OCI-M1 (cell line): ENCODE results near the gene FOLR3.
"Not testable (repeated sequence)": the region's sequence is repeated elsewhere in the genome, so short reads cannot be mapped to it uniquely, and the experiment has no call there.

ENCODE experiments used
- DNase-seq: peaks from one replicate; lab custom pipeline; 2025; lab: John Stamatoyannopoulos, UW

The FOLR3 gene

DNA sequence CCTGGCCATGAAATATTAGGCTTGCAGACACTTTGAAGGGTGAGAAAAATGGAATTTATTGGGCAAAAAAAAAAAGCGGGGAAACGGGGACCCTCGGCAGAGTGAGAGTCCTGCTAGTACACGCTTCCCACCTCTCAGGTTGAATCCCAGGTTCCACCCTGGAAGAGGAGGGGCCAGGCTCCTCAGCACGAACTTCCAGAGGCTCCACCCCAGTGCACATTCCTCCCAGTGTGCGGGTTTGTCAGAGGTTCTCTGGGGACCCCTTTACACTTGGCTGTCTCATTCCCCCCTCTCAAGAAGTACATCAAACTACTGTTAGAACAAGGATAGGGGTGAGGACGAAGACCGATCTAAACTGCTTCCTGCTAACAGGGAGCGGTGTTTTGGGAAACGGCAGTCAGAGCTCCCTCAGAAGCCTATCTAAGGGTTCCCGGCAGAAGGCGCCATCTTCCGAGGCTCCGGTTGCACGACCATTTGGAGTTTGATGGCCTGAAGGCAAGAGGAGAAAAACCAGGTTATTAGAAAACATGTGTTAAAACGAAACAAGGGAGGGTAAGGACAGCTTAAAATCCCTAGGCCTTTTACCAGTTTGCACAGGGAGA is 27.5 kb downstream of the FOLR3 start:
- DNase-seq = no peak

DNA sequence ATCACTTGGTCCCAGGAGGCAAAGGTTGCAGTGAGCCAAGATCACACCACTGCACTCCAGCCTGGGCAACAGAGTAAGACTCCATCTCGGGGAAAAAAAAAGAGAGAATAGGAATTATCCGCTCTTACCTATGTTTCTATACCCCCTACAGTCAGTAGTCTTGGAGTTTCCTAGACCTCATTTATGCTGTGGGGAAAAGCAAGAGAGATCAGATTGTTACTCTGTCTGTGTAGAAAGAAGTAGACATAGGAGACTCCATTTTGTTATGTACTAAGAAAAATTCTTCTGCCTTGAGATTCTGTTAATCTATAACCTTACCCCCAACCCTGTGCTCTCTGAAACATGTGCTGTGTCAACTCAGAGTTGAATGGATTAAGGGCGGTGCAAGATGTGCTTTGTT is 28.7 kb downstream of the FOLR3 start:
- DNase-seq = not testable (repeated sequence)

DNA sequence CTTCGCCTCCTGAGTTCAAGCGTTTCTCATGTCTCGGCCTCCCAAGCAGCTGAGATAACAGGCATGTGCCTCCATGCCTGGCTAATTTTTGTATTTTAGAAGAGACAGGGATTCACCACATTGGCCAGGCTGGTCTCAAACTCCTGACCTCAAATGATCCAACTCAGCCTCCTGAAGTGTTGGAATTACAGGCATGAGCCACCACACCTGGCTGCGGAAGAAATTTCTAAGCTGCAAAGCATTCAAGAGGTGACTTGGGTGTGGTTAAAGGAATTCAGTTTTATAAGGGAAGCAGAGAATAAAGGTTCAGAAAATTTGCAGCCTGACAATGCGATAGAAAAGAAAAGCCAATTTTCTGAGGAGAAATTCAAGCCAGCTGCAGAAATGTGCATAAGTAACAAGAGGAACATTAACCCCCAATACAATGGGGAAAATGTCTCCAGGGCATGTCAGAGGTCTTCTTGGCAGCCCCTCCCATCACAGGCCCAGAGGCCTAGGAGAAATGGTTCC is 33.6 kb downstream of the FOLR3 start:
- not testable (repeated sequence) for DNase-seq

DNA sequence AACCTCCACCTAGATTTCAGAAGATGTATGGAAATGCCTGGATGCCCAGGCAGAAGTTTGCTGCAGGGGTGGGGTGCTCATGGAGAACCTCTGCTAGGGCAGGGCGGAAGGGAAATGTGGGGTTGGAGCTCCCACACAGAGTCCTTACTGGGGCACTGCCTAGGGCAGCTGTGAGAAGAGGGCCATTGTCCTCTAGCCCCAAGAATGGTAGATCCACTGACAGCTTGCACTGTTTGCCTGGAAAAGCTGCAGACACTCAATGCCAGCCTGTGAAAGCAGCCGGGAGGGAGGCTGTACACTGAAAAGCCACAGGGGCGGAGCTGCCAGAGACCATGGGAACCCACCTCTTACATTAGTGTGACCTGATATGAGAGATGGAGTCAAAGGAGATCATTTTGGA is 34.2 kb downstream of the FOLR3 start:
- not testable (repeated sequence) for DNase-seq

DNA sequence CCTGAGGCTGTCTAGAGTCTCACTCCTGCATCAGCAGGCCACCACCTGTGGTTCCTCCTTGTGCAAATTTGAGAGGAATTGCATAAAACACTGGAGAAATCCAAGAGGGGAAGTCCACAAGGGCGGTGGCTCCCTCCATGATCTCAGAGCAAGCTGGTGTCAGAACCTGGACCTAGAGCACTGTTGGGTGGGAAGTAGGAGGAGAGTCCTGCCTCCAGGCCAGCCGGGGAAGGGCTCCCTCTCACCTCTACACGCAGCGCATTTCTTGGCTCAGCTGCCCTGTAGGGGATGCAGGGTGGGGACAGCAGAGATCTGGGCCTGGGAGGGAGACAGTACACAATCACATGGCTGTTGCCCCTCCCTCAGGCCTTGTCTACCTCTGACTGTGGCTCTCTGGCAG is 36.5 kb downstream of the FOLR3 start:
- not testable (repeated sequence) for DNase-seq

DNA sequence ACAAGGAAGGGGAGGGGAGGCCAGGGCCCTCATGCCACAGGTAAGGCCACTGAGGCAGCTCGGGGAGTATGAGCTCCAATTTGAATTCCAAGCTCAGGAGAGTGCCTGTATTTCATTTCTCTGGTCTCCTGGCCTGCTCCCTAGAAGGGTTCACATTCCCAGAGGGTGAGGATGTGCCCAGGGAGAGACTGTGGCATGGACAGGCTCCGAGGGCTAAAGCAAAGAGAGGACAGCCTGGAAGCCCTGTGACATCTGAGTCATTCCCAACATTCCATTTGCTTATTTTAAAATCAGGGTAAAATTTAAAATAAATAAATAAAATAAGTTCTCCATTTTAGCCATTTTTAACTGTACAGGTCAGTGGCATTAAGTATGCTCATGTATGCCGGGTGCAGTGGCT is 37.8 kb downstream of the FOLR3 start:
- DNase-seq = no peak

DNA sequence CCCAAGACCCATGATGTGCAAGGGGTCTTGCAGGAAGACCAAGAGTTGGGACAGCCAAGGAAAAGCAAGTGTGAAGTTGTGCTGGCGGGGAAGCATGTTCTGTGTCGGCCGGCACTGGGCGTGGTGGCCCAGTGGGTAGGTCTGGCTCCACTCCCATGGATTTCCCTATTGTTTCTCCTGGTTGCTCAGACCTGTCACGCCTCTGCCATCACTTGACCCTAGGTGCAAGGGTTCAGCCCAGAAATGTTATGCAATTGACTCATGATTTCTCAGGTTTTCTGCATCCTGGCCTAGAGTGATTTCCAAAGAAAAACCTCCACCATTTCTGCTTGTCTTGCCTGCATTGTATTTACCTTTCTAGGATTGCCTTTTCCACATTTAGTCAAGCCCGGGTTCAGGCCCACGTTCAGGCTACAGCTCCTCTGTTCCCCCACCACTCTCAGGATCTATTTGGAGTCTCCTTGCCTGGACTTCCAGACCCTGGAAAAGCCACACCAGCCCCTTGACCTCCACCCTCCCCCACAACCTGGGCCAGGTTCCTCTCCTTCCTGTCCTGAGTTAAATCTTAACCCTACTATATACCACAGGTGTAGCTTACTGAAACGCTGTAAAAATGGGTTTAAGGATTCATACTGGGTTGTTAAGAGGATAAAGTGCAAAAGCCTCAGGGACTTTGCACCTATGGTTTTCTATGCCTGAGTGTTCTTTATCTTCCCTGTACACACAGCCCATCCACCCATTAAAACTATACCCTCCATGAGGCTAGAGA is 39.0 kb downstream of the FOLR3 start:
- DNase-seq = no peak

DNA sequence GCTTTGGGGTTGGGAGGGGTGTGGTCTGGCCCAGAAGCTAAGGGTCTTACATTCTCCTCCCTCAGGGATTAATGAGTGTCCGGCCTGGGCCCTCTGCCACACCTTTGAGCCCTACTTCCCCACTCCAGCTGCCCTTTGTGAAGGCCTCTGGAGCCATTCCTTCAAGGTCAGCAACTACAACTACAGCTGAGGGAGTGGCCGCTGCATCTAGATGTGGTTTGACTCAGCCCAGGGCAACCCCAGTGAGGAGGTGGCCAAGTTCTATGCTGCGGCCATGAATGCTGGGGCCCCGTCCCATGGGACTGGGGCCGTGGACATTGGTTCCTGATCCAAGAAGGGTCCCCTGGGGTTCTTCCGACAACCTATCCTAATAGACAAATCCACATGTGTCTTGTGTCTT is 42.1 kb downstream of the FOLR3 start:
- DNase-seq = no peak

DNA sequence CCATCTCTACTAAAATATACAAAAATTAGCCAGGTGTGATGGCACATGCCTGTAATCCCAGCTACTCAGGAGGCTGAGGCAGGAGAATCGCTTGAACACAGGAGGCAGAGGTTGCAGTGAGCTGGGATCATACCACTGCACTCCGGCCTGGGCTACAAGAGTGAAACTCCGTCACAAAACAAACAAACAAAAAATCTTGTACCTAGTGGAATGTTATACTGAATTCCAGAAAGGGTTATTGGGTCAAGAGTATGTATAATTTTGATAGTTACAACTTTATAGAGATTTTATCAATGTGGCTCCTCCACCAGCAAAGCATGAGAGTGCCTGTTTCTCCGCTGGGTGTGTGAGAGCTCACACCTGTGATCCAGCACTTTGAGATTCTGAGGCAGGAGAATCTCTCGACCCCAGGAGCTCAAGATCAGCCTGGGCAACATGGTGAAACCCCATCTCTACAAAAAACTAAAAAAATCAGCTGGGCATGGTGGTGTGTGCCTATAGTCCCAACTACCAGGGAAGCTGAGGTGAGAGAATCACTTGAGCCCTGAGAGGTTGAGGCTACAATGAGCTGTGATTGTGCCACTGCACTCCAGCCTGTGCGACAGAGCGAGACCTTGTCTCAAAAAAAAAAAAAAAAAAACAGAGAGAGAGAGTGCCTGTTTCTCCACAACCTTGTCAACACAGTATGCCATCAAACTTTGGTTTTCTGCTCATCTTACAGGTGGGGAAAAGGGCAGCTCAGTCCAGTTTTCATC is 43.7 kb downstream of the FOLR3 start:
- DNase-seq = no peak

DNA sequence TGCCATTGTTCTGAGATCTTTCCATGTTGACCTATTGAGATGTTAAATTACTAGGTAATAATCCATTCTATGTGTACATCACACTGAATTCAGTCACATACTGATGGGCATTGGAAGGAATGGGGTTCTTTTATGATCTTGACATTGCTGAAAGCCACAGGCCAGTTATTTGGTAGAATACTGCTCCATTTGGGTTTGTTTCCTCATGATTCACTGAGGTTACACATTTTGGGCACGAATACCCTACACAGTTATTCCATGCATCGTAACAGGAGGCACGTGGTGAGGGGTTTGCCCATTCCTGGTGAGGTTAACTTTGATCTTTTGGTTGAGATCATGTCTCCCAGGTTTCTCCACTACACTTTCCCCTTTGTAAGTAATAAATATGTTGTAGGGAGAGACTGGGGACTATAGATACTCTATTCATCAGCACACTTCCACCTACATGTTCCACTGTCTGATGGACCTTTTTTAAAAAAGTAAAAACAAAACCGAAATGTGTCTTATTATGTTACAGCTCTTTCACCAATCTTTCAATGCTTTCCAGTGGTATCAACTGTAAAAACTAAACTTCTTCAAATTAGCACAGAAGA is 44.4 kb downstream of the FOLR3 start:
- no peak for DNase-seq

DNA sequence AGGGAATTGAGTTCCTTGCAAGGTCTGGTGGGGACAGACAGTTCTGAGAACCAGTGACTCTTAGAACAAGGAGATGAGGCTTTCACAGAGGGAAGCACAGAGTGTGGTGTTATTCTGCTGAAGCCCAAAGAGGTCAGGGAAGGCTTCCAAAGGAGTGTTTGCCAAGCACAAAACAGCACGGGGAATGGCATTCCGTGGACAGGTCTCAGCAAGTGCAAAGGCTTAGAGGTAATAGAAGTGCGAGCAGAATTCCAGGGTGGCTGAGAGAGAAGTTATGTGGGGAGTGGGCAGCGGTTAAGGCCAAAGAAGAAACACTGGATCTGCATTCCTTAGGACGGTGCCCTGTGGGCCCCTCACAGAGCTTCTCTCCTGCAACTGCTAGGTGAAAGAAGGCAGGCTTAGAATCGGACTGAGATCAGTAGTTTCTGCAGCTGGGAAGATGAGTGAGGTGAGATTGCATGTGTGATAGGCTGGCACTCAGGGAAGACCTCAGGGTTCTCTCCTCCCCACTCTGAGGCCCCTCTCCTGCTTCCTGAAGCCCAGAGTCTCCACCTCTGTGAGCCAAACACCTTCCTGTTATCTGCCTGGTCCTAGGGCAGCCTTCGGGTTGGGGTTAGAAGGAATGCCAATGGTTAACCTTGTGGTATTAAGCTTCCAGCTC is 45.5 kb downstream of the FOLR3 start:
- not testable (repeated sequence) for DNase-seq

DNA sequence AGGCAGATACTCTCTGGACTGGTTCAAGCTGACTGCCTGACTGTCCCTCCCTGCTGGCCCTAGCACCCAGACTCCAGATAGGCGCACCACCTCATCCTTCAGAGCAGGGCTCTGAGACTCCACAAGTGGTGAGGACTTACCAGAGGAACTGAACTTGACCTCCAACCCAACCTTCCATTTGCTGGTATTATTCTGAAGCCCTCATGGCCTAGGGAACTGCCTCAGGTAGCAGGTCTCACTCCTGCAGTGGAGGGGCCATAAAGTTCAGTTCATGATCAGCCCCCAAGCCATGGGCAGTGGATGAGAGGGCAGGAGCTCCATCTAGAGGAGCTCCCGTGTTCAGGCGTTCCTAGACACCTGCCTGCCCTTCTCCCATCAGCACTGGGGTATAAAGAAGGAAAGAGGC is 46.0 kb downstream of the FOLR3 start:
- DNase-seq = peak; percentile 66

DNA sequence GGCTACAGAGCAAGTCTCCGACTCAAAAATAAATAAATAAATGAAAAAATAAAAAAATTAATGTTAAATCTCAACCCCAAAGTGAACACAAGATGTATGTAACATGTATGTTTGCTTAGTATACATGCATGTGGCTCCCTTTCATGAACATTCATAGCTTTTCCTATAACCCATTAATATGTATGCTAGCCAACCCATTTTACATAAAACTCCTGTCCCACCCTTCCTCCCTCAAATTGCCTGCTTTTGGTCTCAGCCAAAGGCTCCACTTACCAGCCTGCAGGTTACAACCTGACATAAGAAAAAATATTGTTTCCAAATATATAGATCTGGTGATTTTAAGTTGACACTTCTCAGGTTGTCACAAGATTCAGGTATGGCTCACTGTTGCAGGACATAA is 52.7 kb downstream of the FOLR3 start:
- no peak for DNase-seq
